Left lung (tissue), 10 donors: ENCODE results near the gene TRIM14. TPM values are rescaled to one million over a fixed set of nuclear protein-coding genes. Genes with fewer than 3 reads are reported as not detected.
A peak's percentile ranks its signal among the peaks of the same experiment; 100 is the strongest.

Source experiments
- ATAC-seq: fragments of 200-7000 bp; cut with Tn5 transposase; one replicate; pipeline ENCODE4 v1.9.1; 2020; ENCODE audit warnings: moderate library complexity
- DNase-seq, 4 donors: peaks; one replicate each; pipeline ENCODE4 v3.0.0-alpha.2; 2013 to 2020
- H3K27ac ChIP-seq, 2 donors: fragments of 200-600 bp; sonication (generic) in 1 of 2; one replicate each; pipeline versions ENCODE4 v1.5.0 to v1.8.0; 2020 to 2021
- H3K27me3 ChIP-seq, 2 donors: fragments of 200-600 bp; sonication (generic) in 1 of 2; one replicate each; pipeline versions ENCODE4 v1.5.0 to v1.8.0; 2020 to 2021
- H3K36me3 ChIP-seq, 2 donors: fragments of 200-600 bp; sonication (generic) in 1 of 2; one replicate each; pipeline versions ENCODE4 v1.5.0 to v1.8.0; 2020 to 2021
- H3K4me1 ChIP-seq, 2 donors: fragments of 200-600 bp; one replicate each; pipeline ENCODE4 v1.8.0; 2021
- H3K4me3 ChIP-seq, 2 donors: fragments of 200-600 bp; sonication (generic) in 1 of 2; one replicate each; pipeline versions ENCODE4 v1.5.0 to v1.8.0; 2020 to 2021; ENCODE audit warnings: mild to moderate bottlenecking in 1 of 2
- H3K9me3 ChIP-seq, 2 donors: fragments of 200-600 bp; sonication (generic) in 1 of 2; one replicate each; pipeline versions ENCODE4 v1.5.0 to v1.8.0; 2020 to 2021
- intact Hi-C, 2 donors: fragments of 100-400 bp; cut with DNase I; formaldehyde crosslinking; loops; one replicate each; pipeline versions ENCODE4 v1.11.2 to v1.14.2; 2022
- polyA plus RNA-seq, 6 donors: library from polyadenylated mRNA; unstranded; fragments of 120-200 nt; gene quantifications; one replicate each; pipeline ENCODE4 v1.2.1, GENCODE V29; 2013; ENCODE audit not compliant: insufficient read length in 6 of 6
- total RNA-seq, 2 donors: library from RNA; stranded (reverse); fragmentation: NEBNext Ultra II Directional; extraction: Animal tissue kit (Norgen Biotek cat#: 25700); gene quantifications; one replicate each; pipeline ENCODE4 v1.2.1, GENCODE V29; 2021
- TF ChIP-seq, protein P1 (sequence below), 2 donors: fragments of 200-600 bp; sonication (generic) in 1 of 2; IDR thresholded peaks; one replicate each; pipeline versions ENCODE4 v1.5.0 to v1.8.0; 2021; ENCODE audit warnings: antibody characterized with exemption in 2 of 2
- donor health status: DM: no; HTN: yes; CAD: no.
- donor health status: DM: no; HTN: no; CAD: no.

TRIM14 gene
- total and polyA plus RNA-seq, 8 donors, result 9.0 to 37.2 (median 10.4) TPM

DNA sequence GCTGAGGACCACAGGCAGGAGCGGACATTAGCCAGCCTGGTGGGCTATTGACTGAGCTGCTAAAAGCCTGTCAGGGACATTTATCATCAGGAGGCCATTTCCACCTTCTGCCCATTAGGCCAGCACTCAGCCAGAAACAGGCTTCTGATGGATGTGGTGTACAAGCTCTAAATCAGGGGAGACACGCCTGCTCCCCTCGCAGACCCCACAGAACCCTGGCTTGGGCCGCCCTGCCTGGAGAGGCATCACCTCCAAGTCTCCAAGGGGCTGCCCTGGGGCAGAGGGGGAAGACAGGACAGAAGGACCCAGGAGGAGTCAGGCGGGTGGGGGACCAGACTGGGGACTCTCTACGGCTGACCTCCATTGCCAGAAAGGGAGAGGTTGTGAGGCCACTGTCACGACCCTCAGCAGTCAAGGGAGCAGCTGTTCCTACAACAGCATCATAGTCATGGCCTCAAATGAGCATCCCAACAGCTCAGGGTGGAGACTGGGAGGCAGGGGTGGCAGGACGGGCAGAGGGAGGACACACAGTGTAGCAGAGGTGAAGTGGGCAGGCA lies 24.0 kb upstream of the TRIM14 start:
- TF ChIP-seq, protein P1, sequence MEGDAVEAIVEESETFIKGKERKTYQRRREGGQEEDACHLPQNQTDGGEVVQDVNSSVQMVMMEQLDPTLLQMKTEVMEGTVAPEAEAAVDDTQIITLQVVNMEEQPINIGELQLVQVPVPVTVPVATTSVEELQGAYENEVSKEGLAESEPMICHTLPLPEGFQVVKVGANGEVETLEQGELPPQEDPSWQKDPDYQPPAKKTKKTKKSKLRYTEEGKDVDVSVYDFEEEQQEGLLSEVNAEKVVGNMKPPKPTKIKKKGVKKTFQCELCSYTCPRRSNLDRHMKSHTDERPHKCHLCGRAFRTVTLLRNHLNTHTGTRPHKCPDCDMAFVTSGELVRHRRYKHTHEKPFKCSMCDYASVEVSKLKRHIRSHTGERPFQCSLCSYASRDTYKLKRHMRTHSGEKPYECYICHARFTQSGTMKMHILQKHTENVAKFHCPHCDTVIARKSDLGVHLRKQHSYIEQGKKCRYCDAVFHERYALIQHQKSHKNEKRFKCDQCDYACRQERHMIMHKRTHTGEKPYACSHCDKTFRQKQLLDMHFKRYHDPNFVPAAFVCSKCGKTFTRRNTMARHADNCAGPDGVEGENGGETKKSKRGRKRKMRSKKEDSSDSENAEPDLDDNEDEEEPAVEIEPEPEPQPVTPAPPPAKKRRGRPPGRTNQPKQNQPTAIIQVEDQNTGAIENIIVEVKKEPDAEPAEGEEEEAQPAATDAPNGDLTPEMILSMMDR (IDR thresholded peaks at IDR 0.05), result no peak
- DNase-seq, result no peak
- peaks cover 4 to 49% of the 10 kb centered on the region in 2 donors for H3K4me1 ChIP-seq
- H3K4me3 ChIP-seq, result no peak overlapping the region
- H3K27me3 ChIP-seq, result no peaks in the 10 kb centered on the region
- no peaks in the 10 kb centered on the region for H3K9me3 ChIP-seq
- intact Hi-C loops, result no loop called here
- ATAC-seq, result no peak
- H3K36me3 ChIP-seq, result no peaks in the 10 kb centered on the region
- H3K27ac ChIP-seq, result peak overlapping the region; percentile 79 to 80

DNA sequence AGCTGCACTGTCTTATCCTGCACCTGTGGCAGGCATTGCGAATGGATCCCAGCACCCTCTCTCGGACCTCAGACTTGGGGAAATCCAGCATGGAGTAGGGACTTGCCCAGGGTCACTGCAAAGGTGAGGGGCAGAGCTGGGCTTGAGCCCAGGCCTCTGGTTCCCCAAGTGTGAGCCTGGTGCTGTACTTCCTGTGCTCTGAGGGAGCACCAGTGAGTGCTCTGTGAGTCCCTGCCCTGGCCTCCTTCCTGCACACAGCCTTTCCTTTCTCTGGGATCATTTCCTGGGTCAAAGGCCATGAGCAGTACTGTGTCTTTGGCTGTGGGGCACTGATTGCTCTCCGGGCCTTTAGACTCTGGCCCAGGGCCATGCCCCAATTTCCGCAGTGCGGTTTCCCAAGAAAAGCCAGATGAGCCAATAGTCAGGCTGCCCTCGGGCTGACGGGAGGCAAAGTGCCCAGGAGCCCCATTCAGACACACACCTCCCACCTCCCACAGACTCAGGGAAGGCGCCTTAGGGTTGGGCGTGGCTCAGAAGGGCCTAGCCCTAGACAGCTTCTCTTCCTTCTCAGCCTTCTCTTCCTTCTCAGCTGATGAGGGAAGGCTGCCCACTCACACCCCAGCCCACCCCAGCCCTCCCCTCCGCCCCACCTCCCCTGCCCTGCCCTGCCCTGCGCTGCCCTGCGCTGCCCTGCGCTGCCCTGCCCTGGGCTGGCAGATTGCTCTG lies 23.3 kb upstream of the TRIM14 start:
- no peaks in the 10 kb centered on the region for H3K9me3 ChIP-seq
- no peaks in the 10 kb centered on the region for H3K27me3 ChIP-seq
- no peaks in the 10 kb centered on the region for H3K36me3 ChIP-seq
- intact Hi-C loops, result no loop called here
- DNase-seq, result peak in 3 of 4 donors; percentile 70 to 90 (median 90)
- peaks cover 7 to 48% of the 10 kb centered on the region in 2 donors for H3K4me1 ChIP-seq
- H3K27ac ChIP-seq, result peak overlapping the region; percentile 79 to 80
- peak; percentile 85 for ATAC-seq
- no peak overlapping the region for H3K4me3 ChIP-seq
- TF ChIP-seq, protein P1 (IDR thresholded peaks at IDR 0.05), result no peak

DNA sequence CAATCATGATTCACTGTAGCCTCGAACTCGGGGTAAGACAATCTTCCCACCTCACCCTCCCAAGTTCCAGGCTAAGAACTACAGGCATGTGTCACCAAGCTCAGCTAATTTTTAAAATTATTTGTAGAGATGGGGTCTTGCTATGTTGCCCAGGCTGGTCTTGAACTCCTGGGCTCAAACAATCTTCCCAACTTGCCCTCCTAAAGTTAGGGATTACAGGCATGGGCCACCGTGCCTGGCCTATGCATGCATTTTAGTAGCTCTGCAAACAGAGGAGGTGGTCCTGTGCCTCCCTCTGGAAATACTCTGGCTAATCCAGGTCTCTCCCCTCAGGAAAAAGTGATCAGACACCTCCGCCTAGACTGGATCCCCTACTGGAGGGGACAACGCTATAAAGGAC lies 21.5 kb upstream of the TRIM14 start:
- Histone ChIP-seq H3K4me1 (peaks cover 7 to 31% of the 10 kb centered on the region in 2 donors), H3K27ac (no peak overlapping the region), H3K36me3 (peaks cover 0 to under 1% of the 10 kb centered on the region in 2 donors), H3K4me3 (no peak overlapping the region), H3K9me3 (no peaks in the 10 kb centered on the region), H3K27me3 (no peaks in the 10 kb centered on the region)
- TF ChIP-seq, protein P1 (IDR thresholded peaks at IDR 0.05), result no peak
- DNase-seq (no peak), ATAC-seq (no peak)
- intact Hi-C loops, result no loop called here

DNA sequence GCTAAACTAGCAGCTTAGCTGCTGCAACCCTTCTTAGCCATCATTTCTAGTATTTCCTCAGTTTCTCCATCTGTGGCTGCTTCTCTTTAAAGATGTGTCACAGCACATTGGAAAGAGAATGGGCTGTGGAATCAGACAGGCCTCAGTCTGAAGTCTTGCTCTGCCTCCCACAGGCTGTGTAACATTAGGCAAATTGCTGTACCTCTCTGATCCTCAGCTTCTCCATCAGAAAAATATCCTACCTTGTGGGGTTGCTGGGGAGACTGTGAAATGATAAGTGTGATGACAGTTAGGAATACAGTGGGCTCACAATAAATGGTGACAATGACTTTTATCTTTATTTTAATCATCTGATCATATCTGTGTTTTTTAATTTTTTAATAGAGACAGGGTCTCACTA lies 17.5 kb upstream of the TRIM14 start:
- ATAC-seq, result no peak
- no peak for DNase-seq
- no peak overlapping the region for H3K27ac ChIP-seq
- H3K4me1 ChIP-seq, result peaks cover 3 to 7% of the 10 kb centered on the region in 2 donors
- TF ChIP-seq, protein P1 (IDR thresholded peaks at IDR 0.05), result no peak
- H3K4me3 ChIP-seq, result no peak overlapping the region
- intact Hi-C loops, result no loop called here
- H3K27me3 ChIP-seq, result no peaks in the 10 kb centered on the region
- H3K36me3 ChIP-seq, result peaks cover 0 to 35% of the 10 kb centered on the region in 2 donors
- H3K9me3 ChIP-seq, result no peaks in the 10 kb centered on the region

DNA sequence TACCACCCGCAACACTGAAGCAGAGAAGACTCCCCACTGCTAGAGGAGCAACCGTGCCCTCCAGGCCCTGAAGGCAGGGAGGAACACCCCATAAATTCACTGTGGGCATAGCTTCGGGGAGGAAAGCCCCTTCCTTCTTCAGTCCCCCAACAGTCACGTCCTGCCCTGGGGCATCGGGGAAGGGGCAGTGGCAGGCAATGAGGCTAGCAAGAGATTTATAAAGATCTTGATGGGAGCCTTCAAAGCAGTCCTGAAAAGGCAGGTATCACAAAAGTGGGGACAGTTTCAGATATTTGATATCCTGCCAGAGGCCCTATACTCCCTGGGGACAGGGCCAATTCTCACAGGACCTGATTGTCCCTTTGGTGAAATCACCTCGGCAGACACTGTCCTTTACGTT lies 16.9 kb upstream of the TRIM14 start:
- ATAC-seq, result no peak
- no peak for DNase-seq
- Histone ChIP-seq H3K9me3 (no peaks in the 10 kb centered on the region), H3K27ac (no peak overlapping the region), H3K36me3 (peaks cover 0 to 40% of the 10 kb centered on the region in 2 donors), H3K27me3 (no peaks in the 10 kb centered on the region), H3K4me1 (peaks cover 3 to 7% of the 10 kb centered on the region in 2 donors), H3K4me3 (no peak overlapping the region)
- TF ChIP-seq, protein P1 (IDR thresholded peaks at IDR 0.05), result no peak
- intact Hi-C loops, result no loop called here
